OCI-LY1 (cell line): ENCODE measurements around the gene XPO1.
"Not testable (repeated sequence)": the region's sequence is repeated elsewhere in the genome, so short reads cannot be mapped to it uniquely, and the experiment has no call there.

Experiments
- H2AFZ ChIP-seq: fragments of 200-600 bp; sonication (generic), shearing (Covaris generic); 2 replicates; pipeline ENCODE4 v1.6.0; 2014; ENCODE audit warnings: antibody characterized with exemption, mild to moderate bottlenecking, low read length
- H3F3A ChIP-seq: fragments of 200-600 bp; sonication (generic), shearing (Covaris generic); 2 replicates; pipeline ENCODE4 v1.6.0; 2014; ENCODE audit warnings: mild to moderate bottlenecking, antibody characterized with exemption, low read length, moderate library complexity; ENCODE audit not compliant: insufficient read depth
- H3K27ac ChIP-seq: fragments of 200-600 bp; sonication (generic); 2 replicates; pipeline ENCODE4 v1.5.1; 2014; ENCODE audit warnings: low read length, mixed run types, mild to moderate bottlenecking, low read depth; ENCODE audit not compliant: poor library complexity, severe bottlenecking
- H3K27me3 ChIP-seq: fragments of 200-600 bp; sonication (generic); 2 replicates; pipeline ENCODE4 v1.6.0; 2014; ENCODE audit warnings: antibody characterized with exemption, mild to moderate bottlenecking, low read length, moderate library complexity; ENCODE audit not compliant: insufficient read depth
- H3K36me3 ChIP-seq: fragments of 200-600 bp; sonication (generic); 2 replicates; pipeline ENCODE4 v1.6.1; 2014; ENCODE audit warnings: mild to moderate bottlenecking, antibody characterized with exemption, low read length, moderate library complexity, mixed read lengths; ENCODE audit not compliant: insufficient read depth
- H3K4me1 ChIP-seq: fragments of 200-600 bp; sonication (generic); 2 replicates; pipeline ENCODE4 v1.5.1; 2014; ENCODE audit warnings: mild to moderate bottlenecking, low read length, moderate library complexity; ENCODE audit not compliant: insufficient read depth, severe bottlenecking
- H3K4me2 ChIP-seq: fragments of 200-600 bp; sonication (generic), shearing (Covaris generic); 2 replicates; pipeline ENCODE4 v1.6.1; 2014; ENCODE audit warnings: low read length
- H3K4me3 ChIP-seq: fragments of 200-600 bp; sonication (generic); 2 replicates; pipeline ENCODE4 v1.5.1; 2014; ENCODE audit warnings: low read length, low read depth, mild to moderate bottlenecking, mixed read lengths; ENCODE audit not compliant: poor library complexity, severe bottlenecking
- H3K79me2 ChIP-seq: fragments of 200-600 bp; shearing (Covaris generic); 2 replicates; pipeline ENCODE4 v1.6.1; 2016; ENCODE audit warnings: mixed run types, low read length, mixed read lengths; ENCODE audit not compliant: insufficient read depth
- H3K9ac ChIP-seq: fragments of 200-600 bp; sonication (generic), shearing (Covaris generic); 2 replicates; pipeline ENCODE4 v1.6.1; 2014; ENCODE audit warnings: mild to moderate bottlenecking, low read length, mixed read lengths
- H3K9me2 ChIP-seq: fragments of 200-600 bp; sonication (generic), shearing (Covaris generic); 2 replicates; pipeline ENCODE4 v1.6.1; 2014; ENCODE audit warnings: low read depth, mild to moderate bottlenecking, low read length, mixed read lengths
- H3K9me3 ChIP-seq: fragments of 200-600 bp; shearing (Covaris generic); 2 replicates; pipeline ENCODE4 v1.6.1; 2014; ENCODE audit warnings: low read length, mixed read lengths
- H4K20me1 ChIP-seq: fragments of 200-600 bp; sonication (generic), shearing (Covaris generic); 2 replicates; pipeline ENCODE4 v1.6.0; 2016; ENCODE audit warnings: mild to moderate bottlenecking, low read length; ENCODE audit not compliant: insufficient read depth
- EZH2 ChIP-seq: fragments of 200-600 bp; sonication (generic), shearing (Covaris generic); IDR thresholded peaks from 2 replicates; pipeline ENCODE4 v1.8.0; 2017; ENCODE audit warnings: borderline replicate concordance, mixed run types, mild to moderate bottlenecking, antibody characterized with exemption, low read length, moderate library complexity, mixed read lengths
- TF ChIP-seq, protein P1 (sequence below): fragments of 200-600 bp; sonication (generic), shearing (Covaris generic); IDR thresholded peaks from 2 replicates; pipeline ENCODE4 v1.5.1; 2017; ENCODE audit warnings: mild to moderate bottlenecking, antibody characterized with exemption, low read length, moderate library complexity, mixed read lengths

The XPO1 gene

DNA sequence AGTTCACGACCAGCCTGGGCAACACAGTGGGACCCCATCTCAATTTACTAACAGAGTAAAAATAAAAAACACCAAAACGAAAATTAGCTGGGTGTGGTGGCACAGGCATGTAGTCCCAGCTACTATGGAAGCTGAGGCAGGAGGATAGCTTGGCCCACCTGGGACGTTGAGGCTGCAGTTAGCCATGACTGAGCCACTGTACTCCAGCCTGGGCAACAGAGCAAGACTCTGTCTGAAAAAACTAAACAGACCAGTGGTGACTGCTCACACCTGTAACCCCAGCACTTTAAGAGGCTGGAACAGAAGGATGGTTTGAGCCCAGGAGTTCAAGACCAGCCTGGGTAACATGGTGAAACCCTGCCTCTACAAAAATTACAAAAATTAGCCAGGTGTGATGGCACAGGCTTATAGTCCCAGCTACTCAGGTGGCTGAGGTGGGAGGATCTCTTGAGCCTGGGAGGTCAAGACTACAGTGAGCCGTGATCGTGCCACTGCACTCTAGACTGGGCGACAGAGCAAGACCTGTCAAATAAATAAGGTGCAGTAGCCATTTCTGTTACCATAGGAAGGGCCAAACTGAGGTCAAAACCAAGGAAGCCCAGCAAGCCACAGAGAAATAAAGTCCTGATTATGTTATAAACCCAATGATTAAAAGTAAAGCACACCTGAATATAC is 81.3 kb downstream of the XPO1 start:
- no peak overlapping the region for H2AFZ ChIP-seq
- H3K4me2 ChIP-seq: no peak overlapping the region
- H3K4me3 ChIP-seq: no peak overlapping the region
- H3K9me3 ChIP-seq: no peaks in the 10 kb centered on the region
- peaks cover 100% of the 10 kb centered on the region for H3K79me2 ChIP-seq
- peaks cover 24% of the 10 kb centered on the region for H3K36me3 ChIP-seq
- H3K9me2 ChIP-seq: no peaks in the 10 kb centered on the region
- TF ChIP-seq EZH2: no peak
- H4K20me1 ChIP-seq: no peaks in the 10 kb centered on the region
- H3K27me3 ChIP-seq: no peaks in the 10 kb centered on the region
- H3K9ac ChIP-seq: no peak overlapping the region; the same call in 1 of the 2 replicates
- H3K4me1 ChIP-seq: peaks cover 67% of the 10 kb centered on the region
- no peaks in the 10 kb centered on the region for H3F3A ChIP-seq
- peak overlapping the region; percentile 75 for H3K27ac ChIP-seq

DNA sequence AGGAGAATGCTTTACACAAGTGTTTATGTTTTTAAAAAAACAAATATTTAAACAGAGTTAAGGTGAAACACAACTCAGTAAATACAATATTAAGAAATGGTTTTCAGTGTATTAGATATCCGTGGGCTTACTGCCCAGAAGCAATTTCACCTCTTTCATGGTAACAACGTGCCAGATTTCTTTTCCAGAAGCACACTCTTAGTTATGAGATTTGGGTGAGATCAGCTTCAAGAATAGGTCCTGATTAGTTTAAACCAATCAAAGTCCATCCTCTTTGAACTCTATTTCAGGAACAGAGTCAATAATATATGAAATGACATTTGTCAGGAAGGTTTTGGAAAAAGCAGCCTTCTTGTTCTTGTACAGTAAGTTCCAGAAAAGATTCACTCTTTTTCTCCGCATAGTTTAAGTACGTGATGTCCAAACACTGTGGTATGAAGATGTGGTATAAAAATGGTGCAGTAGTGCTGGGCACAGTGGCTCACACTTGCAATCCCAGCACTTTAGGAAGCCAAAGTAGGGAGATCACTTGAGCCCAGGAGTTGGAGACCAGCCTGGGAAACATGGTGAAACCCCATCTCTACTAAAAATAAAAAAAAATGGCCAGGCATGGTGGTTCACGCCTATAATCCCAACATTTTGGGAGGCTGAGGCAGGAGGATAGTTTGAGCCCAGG is 81.9 kb downstream of the XPO1 start:
- Histone ChIP-seq H3K27me3 (no peaks in the 10 kb centered on the region), H3K36me3 (peaks cover 28% of the 10 kb centered on the region), H3K4me1 (peaks cover 60% of the 10 kb centered on the region), H3K4me3 (no peak overlapping the region), H4K20me1 (no peaks in the 10 kb centered on the region), H3F3A (no peaks in the 10 kb centered on the region), H3K9me3 (no peaks in the 10 kb centered on the region), H3K9me2 (no peaks in the 10 kb centered on the region), H3K9ac (no peak overlapping the region), H3K79me2 (peaks cover 100% of the 10 kb centered on the region), H3K4me2 (no peak overlapping the region), H2AFZ (no peak overlapping the region), H3K27ac (peak overlapping the region; percentile 75)
- no peak for TF ChIP-seq EZH2
- TF ChIP-seq, protein P1, sequence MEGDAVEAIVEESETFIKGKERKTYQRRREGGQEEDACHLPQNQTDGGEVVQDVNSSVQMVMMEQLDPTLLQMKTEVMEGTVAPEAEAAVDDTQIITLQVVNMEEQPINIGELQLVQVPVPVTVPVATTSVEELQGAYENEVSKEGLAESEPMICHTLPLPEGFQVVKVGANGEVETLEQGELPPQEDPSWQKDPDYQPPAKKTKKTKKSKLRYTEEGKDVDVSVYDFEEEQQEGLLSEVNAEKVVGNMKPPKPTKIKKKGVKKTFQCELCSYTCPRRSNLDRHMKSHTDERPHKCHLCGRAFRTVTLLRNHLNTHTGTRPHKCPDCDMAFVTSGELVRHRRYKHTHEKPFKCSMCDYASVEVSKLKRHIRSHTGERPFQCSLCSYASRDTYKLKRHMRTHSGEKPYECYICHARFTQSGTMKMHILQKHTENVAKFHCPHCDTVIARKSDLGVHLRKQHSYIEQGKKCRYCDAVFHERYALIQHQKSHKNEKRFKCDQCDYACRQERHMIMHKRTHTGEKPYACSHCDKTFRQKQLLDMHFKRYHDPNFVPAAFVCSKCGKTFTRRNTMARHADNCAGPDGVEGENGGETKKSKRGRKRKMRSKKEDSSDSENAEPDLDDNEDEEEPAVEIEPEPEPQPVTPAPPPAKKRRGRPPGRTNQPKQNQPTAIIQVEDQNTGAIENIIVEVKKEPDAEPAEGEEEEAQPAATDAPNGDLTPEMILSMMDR: no peak

DNA sequence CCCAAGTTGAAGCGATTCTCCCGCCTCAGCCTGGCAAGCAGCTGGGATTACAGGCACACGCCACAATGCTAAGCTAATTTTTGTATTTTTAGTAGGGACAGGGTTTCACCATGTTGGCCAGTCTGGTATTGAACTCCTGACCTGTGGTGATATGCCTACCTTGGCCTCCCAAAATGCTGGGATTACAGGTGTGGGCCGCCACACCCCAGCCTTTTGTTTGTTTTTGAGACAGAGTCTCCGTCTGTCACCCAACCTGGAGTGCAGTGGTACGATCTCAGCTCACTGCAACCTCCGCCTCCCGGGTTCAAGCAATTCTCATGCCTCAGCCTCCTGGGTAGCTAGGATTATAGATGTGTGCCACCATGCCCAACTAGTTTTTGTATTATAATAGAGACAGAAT is 83.2 kb downstream of the XPO1 start:
- not testable (repeated sequence) for H4K20me1 ChIP-seq, H3K9me3 ChIP-seq

DNA sequence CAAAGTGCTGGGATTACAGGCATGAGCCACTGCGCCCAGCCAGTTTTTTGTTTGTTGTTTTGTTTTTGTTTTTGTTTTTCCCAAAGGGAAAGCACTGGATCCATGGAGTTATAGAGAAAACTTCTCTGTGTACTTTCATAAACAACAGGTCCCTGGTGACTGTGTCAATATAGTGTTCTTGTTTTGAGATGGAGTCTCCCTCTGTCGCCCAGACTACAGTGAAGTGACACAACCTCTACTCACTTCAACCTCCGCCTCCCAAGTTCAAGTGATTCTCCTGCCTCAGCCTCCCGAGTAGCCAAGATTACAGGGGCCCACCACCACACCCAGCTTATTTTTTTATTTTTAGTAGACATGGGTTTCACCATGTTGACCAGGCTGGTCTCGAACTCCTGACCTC is 83.8 kb downstream of the XPO1 start:
- Histone ChIP-seq H3K27me3 (no peaks in the 10 kb centered on the region), H3K4me3 (no peak overlapping the region), H3K4me2 (no peak overlapping the region), H4K20me1 (no peaks in the 10 kb centered on the region), H2AFZ (no peak overlapping the region), H3K9me3 (no peaks in the 10 kb centered on the region), H3F3A (no peaks in the 10 kb centered on the region), H3K79me2 (peaks cover 100% of the 10 kb centered on the region), H3K4me1 (peaks cover 45% of the 10 kb centered on the region), H3K27ac (peak overlapping the region; percentile 35), H3K36me3 (peaks cover 17% of the 10 kb centered on the region), H3K9me2 (no peaks in the 10 kb centered on the region), H3K9ac (no peak overlapping the region)
- TF ChIP-seq, protein P1: no peak
- TF ChIP-seq EZH2: no peak

More for the DNA sequence above, 83.2 kb downstream of the XPO1 start:
- H3K4me3 ChIP-seq, H3F3A ChIP-seq, H3K9ac ChIP-seq, H2AFZ ChIP-seq, H3K4me2 ChIP-seq, H3K27me3 ChIP-seq, H3K9me2 ChIP-seq, H3K27ac ChIP-seq: not testable (repeated sequence)
- Histone ChIP-seq H3K4me1 (peaks cover 48% of the 10 kb centered on the region), H3K79me2 (peaks cover 100% of the 10 kb centered on the region), H3K36me3 (peaks cover 19% of the 10 kb centered on the region)
